ENCODE results near the gene OGDHL.

GRCh38 chr10:49778197-49778596 is 16.1 kb upstream of the OGDHL start:
- TF ChIP-seq POLR2AphosphoS5 (IDR thresholded peaks at IDR 0.05; ENCODE audit: borderline replicate concordance, low read depth, low read length), result no peak
- no peak for TF ChIP-seq EZH2 (IDR thresholded peaks at IDR 0.05)
